ENCODE measurements around the gene SURF1. TPM values are rescaled to one million over a fixed set of nuclear protein-coding genes. Genes with fewer than 3 reads are reported as not detected.

SURF1 gene
- polyA plus RNA-seq, 1 experiment: 46.1 TPM

DNA sequence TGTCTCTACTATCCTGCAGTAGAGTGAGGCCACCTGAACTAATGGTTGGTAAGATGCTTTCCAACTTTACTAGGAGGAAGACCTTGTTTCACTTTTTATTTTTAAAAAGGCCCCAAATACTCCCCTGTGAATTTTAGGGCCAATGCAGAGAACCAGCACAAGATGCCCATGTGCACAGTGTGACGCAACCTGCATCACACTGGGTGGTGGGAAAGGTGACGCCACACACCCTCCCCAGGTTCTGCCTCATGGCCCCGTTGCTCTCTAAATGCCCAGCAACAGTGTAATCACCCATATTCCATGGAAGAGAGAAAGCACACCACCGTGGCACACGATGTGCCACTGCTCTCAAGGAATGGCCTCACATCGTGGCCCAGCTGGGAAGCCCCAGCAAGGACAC lies 13.1 kb upstream of the SURF1 start:
- Histone ChIP-seq H3K36me3 (ENCODE audit: control insufficient read depth, insufficient read depth, low read length) (peaks cover 39% of the 10 kb centered on the region), H3K4me3 (ENCODE audit: low read depth, low read length) (no peak overlapping the region), H3K27me3 (ENCODE audit: control insufficient read depth, insufficient read depth, low read length) (no peaks in the 10 kb centered on the region)
- TF ChIP-seq CTCF (IDR thresholded peaks at IDR 0.05; ENCODE audit: insufficient read depth, low read depth, low read length): no peak
- DNase-seq (ENCODE audit: low read depth): no peak
- CTCF ChIA-PET: interaction anchor here (1.7 kb wide), 1 partner anchor 10 kb away, joined by 5 read pairs; no protein-coding TSS in a partner anchor
- POLR2A ChIA-PET: no interaction called here

- DNase-seq (ENCODE audit: low read depth): no peak
- POLR2A ChIA-PET: no interaction called here
- Histone ChIP-seq H3K36me3 (ENCODE audit: control insufficient read depth, insufficient read depth, low read length) (peaks cover 46% of the 10 kb centered on the region), H3K27me3 (ENCODE audit: control insufficient read depth, insufficient read depth, low read length) (no peaks in the 10 kb centered on the region), H3K4me3 (ENCODE audit: low read depth, low read length) (no peak overlapping the region)
- no peak for TF ChIP-seq CTCF (IDR thresholded peaks at IDR 0.05; ENCODE audit: insufficient read depth, low read depth, low read length)
- CTCF ChIA-PET: interaction anchor here (1.7 kb wide), 1 partner anchor 9 kb away, joined by 5 read pairs; no protein-coding TSS in a partner anchor
Measured at GRCh38 chr9:133368249-133368881, 12.1 kb upstream of the SURF1 start.

- no peak for DNase-seq (ENCODE audit: low read depth)
- POLR2A ChIA-PET: no interaction called here
- H3K4me3 ChIP-seq (ENCODE audit: low read depth, low read length): no peak overlapping the region
- H3K36me3 ChIP-seq (ENCODE audit: control insufficient read depth, insufficient read depth, low read length): peaks cover 46% of the 10 kb centered on the region
- CTCF ChIA-PET: no interaction called here
- no peak for TF ChIP-seq CTCF (IDR thresholded peaks at IDR 0.05; ENCODE audit: insufficient read depth, low read depth, low read length)
- no peaks in the 10 kb centered on the region for H3K27me3 ChIP-seq (ENCODE audit: control insufficient read depth, insufficient read depth, low read length)
Measured at GRCh38 chr9:133367778-133368177, 11.5 kb upstream of the SURF1 start.

DNA sequence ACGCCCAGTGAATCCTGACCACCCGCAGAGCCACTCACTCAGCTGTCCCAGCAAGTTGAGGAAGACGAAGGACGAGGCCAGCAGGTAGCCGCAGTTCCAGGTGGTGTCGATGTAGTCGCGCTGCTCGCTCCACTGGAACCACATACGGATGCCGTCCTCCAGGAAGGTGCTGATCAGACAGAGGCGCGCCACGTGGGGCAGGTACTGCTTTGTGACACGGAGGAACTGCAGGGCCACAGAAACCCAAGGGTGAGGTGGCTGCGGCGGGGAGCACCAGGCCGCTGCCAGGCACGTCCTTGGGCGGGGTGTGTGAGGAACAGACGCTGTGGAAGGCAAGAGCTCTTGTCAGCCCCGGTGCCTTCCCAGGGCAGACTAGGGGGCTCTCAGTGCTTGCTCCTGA lies 10.9 kb upstream of the SURF1 start:
- Histone ChIP-seq H3K27me3 (ENCODE audit: control insufficient read depth, insufficient read depth, low read length) (no peaks in the 10 kb centered on the region), H3K4me3 (ENCODE audit: low read depth, low read length) (no peak overlapping the region), H3K36me3 (ENCODE audit: control insufficient read depth, insufficient read depth, low read length) (peaks cover 48% of the 10 kb centered on the region)
- no peak for TF ChIP-seq CTCF (IDR thresholded peaks at IDR 0.05; ENCODE audit: insufficient read depth, low read depth, low read length)
- POLR2A ChIA-PET: no interaction called here
- CTCF ChIA-PET: no interaction called here
- DNase-seq (ENCODE audit: low read depth): no peak

GRCh38 chr9:133366435-133366834 lies 10.1 kb upstream of the SURF1 start:
- ChIA-PET CTCF (interaction anchor here (0.9 kb wide), 1 partner anchor 120 kb away, joined by 3 read pairs; no protein-coding TSS in a partner anchor), POLR2A (no interaction called here)
- Histone ChIP-seq H3K36me3 (ENCODE audit: control insufficient read depth, insufficient read depth, low read length) (peaks cover 52% of the 10 kb centered on the region), H3K4me3 (ENCODE audit: low read depth, low read length) (no peak overlapping the region), H3K27me3 (ENCODE audit: control insufficient read depth, insufficient read depth, low read length) (no peaks in the 10 kb centered on the region)
- no peak for TF ChIP-seq CTCF (IDR thresholded peaks at IDR 0.05; ENCODE audit: insufficient read depth, low read depth, low read length)
- no peak for DNase-seq (ENCODE audit: low read depth)

Measured in BJ (cell line).